ENCODE measurements around the gene OR6C3.
"Not testable (repeated sequence)": the region's sequence is repeated elsewhere in the genome, so short reads cannot be mapped to it uniquely, and the experiment has no call there.

The OR6C3 gene

GRCh38 chr12:55325801-55326200, 4.7 kb upstream of the OR6C3 start:
- not testable (repeated sequence) for DNase-seq; H3K79me2 ChIP-seq (ENCODE audit: control insufficient read depth, insufficient read depth, low read length); H2BK5ac ChIP-seq (ENCODE audit: low read length); H3K4me1 ChIP-seq (ENCODE audit: control insufficient read depth, low read depth, low read length); H3K4me3 ChIP-seq (ENCODE audit: low read length); H3K9ac ChIP-seq (ENCODE audit: low read length); H3K36me3 ChIP-seq (ENCODE audit: control insufficient read depth, insufficient read depth, low read length); H4K8ac ChIP-seq (ENCODE audit: low read depth, low read length); H3K56ac ChIP-seq (ENCODE audit: low read length); H4K5ac ChIP-seq (ENCODE audit: low read length); H3K4me2 ChIP-seq (ENCODE audit: low read length); H2BK120ac ChIP-seq (ENCODE audit: low read depth, low read length); H3K27me3 ChIP-seq (ENCODE audit: insufficient read depth, low read length, poor library complexity); H2AK5ac ChIP-seq (ENCODE audit: low read length); H2BK15ac ChIP-seq (replicated peaks; ENCODE audit: low read depth); H3K18ac ChIP-seq (ENCODE audit: low read length); H3K27ac ChIP-seq (ENCODE audit: low read depth, low read length); H3K79me1 ChIP-seq (ENCODE audit: low read length); H3K4ac ChIP-seq (ENCODE audit: low read depth, low read length); H3K23ac ChIP-seq (ENCODE audit: low read length)
- no CpG with 5 or more reads among the region's 6 CpGs for WGBS (ENCODE audit: extremely low coverage, insufficient coverage, low lambda C conversion rate)

GRCh38 chr12:55336002-55336401, 5.5 kb downstream of the OR6C3 start:
- Histone ChIP-seq H3K4me1 (ENCODE audit: control insufficient read depth, low read depth, low read length) (no peaks in the 10 kb centered on the region), H4K8ac (ENCODE audit: low read depth, low read length) (no peak overlapping the region), H3K56ac (ENCODE audit: low read length) (no peak overlapping the region), H3K4me3 (ENCODE audit: low read length) (no peak overlapping the region), H2BK15ac (replicated peaks; ENCODE audit: low read depth) (no peak overlapping the region), H2BK120ac (ENCODE audit: low read depth, low read length) (no peak overlapping the region), H3K27me3 (ENCODE audit: insufficient read depth, low read length, poor library complexity) (no peaks in the 10 kb centered on the region), H2BK5ac (ENCODE audit: low read length) (no peak overlapping the region), H3K27ac (ENCODE audit: low read depth, low read length) (no peak overlapping the region), H4K5ac (ENCODE audit: low read length) (no peak overlapping the region), H3K9ac (ENCODE audit: low read length) (no peak overlapping the region), H2AK5ac (ENCODE audit: low read length) (no peak overlapping the region), H3K4me2 (ENCODE audit: low read length) (no peak overlapping the region), H3K4ac (ENCODE audit: low read depth, low read length) (no peak overlapping the region), H3K79me1 (ENCODE audit: low read length) (no peaks in the 10 kb centered on the region), H3K18ac (ENCODE audit: low read length) (no peak overlapping the region), H3K79me2 (ENCODE audit: control insufficient read depth, insufficient read depth, low read length) (no peaks in the 10 kb centered on the region), H3K36me3 (ENCODE audit: control insufficient read depth, insufficient read depth, low read length) (no peaks in the 10 kb centered on the region), H3K23ac (ENCODE audit: low read length) (no peak overlapping the region)
- whole genome bisulfite sequencing (ENCODE audit: extremely low coverage, insufficient coverage, low lambda C conversion rate): no CpG with 5 or more reads among the region's 10 CpGs
- DNase-seq: no peak

GRCh38 chr12:55355338-55355737, 24.8 kb downstream of the OR6C3 start:
- H4K8ac ChIP-seq (ENCODE audit: low read depth, low read length); H3K9ac ChIP-seq (ENCODE audit: low read length); H3K27ac ChIP-seq (ENCODE audit: low read depth, low read length); H3K4me1 ChIP-seq (ENCODE audit: control insufficient read depth, low read depth, low read length); H3K18ac ChIP-seq (ENCODE audit: low read length); H3K4me3 ChIP-seq (ENCODE audit: low read length); H4K5ac ChIP-seq (ENCODE audit: low read length); H2BK15ac ChIP-seq (replicated peaks; ENCODE audit: low read depth); H3K79me1 ChIP-seq (ENCODE audit: low read length); H3K4ac ChIP-seq (ENCODE audit: low read depth, low read length); H3K36me3 ChIP-seq (ENCODE audit: control insufficient read depth, insufficient read depth, low read length); H2BK5ac ChIP-seq (ENCODE audit: low read length); H3K4me2 ChIP-seq (ENCODE audit: low read length); H3K27me3 ChIP-seq (ENCODE audit: insufficient read depth, low read length, poor library complexity); H3K56ac ChIP-seq (ENCODE audit: low read length); H3K23ac ChIP-seq (ENCODE audit: low read length); H2AK5ac ChIP-seq (ENCODE audit: low read length); H3K79me2 ChIP-seq (ENCODE audit: control insufficient read depth, insufficient read depth, low read length); H2BK120ac ChIP-seq (ENCODE audit: low read depth, low read length): not testable (repeated sequence)
- peak; percentile 2 for DNase-seq
- no CpG with 5 or more reads among the region's 4 CpGs for WGBS (ENCODE audit: extremely low coverage, insufficient coverage, low lambda C conversion rate)

- H2BK120ac ChIP-seq (ENCODE audit: low read depth, low read length): no peak within 1 kb of the TSS
- H3K27ac ChIP-seq (ENCODE audit: low read depth, low read length): no peak within 1 kb of the TSS
- no peak within 1 kb of the TSS for H3K4ac ChIP-seq (ENCODE audit: low read depth, low read length)
- H3K36me3 ChIP-seq (ENCODE audit: control insufficient read depth, insufficient read depth, low read length): no peaks in the 10 kb centered on the region
- H3K4me2 ChIP-seq (ENCODE audit: low read length): no peak within 1 kb of the TSS
- DNase-seq: no peak
- no peaks in the 10 kb centered on the region for H3K27me3 ChIP-seq (ENCODE audit: insufficient read depth, low read length, poor library complexity)
- no peak within 1 kb of the TSS for H3K18ac ChIP-seq (ENCODE audit: low read length)
- no peak within 1 kb of the TSS for H3K56ac ChIP-seq (ENCODE audit: low read length)
- H4K5ac ChIP-seq (ENCODE audit: low read length): no peak within 1 kb of the TSS
- no peaks in the 10 kb centered on the region for H3K79me1 ChIP-seq (ENCODE audit: low read length)
- no peak within 1 kb of the TSS for H3K4me3 ChIP-seq (ENCODE audit: low read length)
- H2BK5ac ChIP-seq (ENCODE audit: low read length): no peak within 1 kb of the TSS
- no peak within 1 kb of the TSS for H4K8ac ChIP-seq (ENCODE audit: low read depth, low read length)
- WGBS (ENCODE audit: extremely low coverage, insufficient coverage, low lambda C conversion rate): 100% methylated on average over 2 of the region's 4 CpGs
- H2BK15ac ChIP-seq (replicated peaks; ENCODE audit: low read depth): no peak within 1 kb of the TSS
- H3K9ac ChIP-seq (ENCODE audit: low read length): no peak within 1 kb of the TSS
- no peaks in the 10 kb centered on the region for H3K79me2 ChIP-seq (ENCODE audit: control insufficient read depth, insufficient read depth, low read length)
- no peaks in the 10 kb centered on the region for H3K4me1 ChIP-seq (ENCODE audit: control insufficient read depth, low read depth, low read length)
- H2AK5ac ChIP-seq (ENCODE audit: low read length): no peak within 1 kb of the TSS
- H3K23ac ChIP-seq (ENCODE audit: low read length): no peak within 1 kb of the TSS
These were observed 32.1 kb downstream of the OR6C3 start, which contains the start of gene OR6C75 for GRCh38 chr12:55362675-55363074. Gene OR6C75, plus strand, starts transcription at chr12:55362975. Its CDS starts 2,136 bp downstream, at chr12:55365111.

- Histone ChIP-seq H3K27me3 (ENCODE audit: insufficient read depth, low read length, poor library complexity) (no peaks in the 10 kb centered on the region), H3K79me2 (ENCODE audit: control insufficient read depth, insufficient read depth, low read length) (no peaks in the 10 kb centered on the region)
- WGBS (ENCODE audit: extremely low coverage, insufficient coverage, low lambda C conversion rate): no CpG with 5 or more reads among the region's 3 CpGs
These were observed 34.5 kb downstream of the OR6C3 start for GRCh38 chr12:55365086-55365485.

GRCh38 chr12:55372521-55372920, 42.0 kb downstream of the OR6C3 start:
- H2BK120ac ChIP-seq (ENCODE audit: low read depth, low read length): no peak overlapping the region
- H3K79me1 ChIP-seq (ENCODE audit: low read length): no peaks in the 10 kb centered on the region
- H3K4me2 ChIP-seq (ENCODE audit: low read length): no peak overlapping the region
- no peaks in the 10 kb centered on the region for H3K27me3 ChIP-seq (ENCODE audit: insufficient read depth, low read length, poor library complexity)
- H2AK5ac ChIP-seq (ENCODE audit: low read length): no peak overlapping the region
- no peak overlapping the region for H3K56ac ChIP-seq (ENCODE audit: low read length)
- H3K4me1 ChIP-seq (ENCODE audit: control insufficient read depth, low read depth, low read length): no peaks in the 10 kb centered on the region
- H3K79me2 ChIP-seq (ENCODE audit: control insufficient read depth, insufficient read depth, low read length): no peaks in the 10 kb centered on the region
- DNase-seq: no peak
- no peak overlapping the region for H3K4me3 ChIP-seq (ENCODE audit: low read length)
- H2BK5ac ChIP-seq (ENCODE audit: low read length): no peak overlapping the region
- H3K36me3 ChIP-seq (ENCODE audit: control insufficient read depth, insufficient read depth, low read length): no peaks in the 10 kb centered on the region
- H3K18ac ChIP-seq (ENCODE audit: low read length): no peak overlapping the region
- H2BK15ac ChIP-seq (replicated peaks; ENCODE audit: low read depth): no peak overlapping the region
- no peak overlapping the region for H3K4ac ChIP-seq (ENCODE audit: low read depth, low read length)
- H4K5ac ChIP-seq (ENCODE audit: low read length): no peak overlapping the region
- H3K27ac ChIP-seq (ENCODE audit: low read depth, low read length): no peak overlapping the region
- H3K23ac ChIP-seq (ENCODE audit: low read length): no peak overlapping the region
- WGBS (ENCODE audit: extremely low coverage, insufficient coverage, low lambda C conversion rate): no CpG with 5 or more reads among the region's 4 CpGs
- H3K9ac ChIP-seq (ENCODE audit: low read length): no peak overlapping the region
- H4K8ac ChIP-seq (ENCODE audit: low read depth, low read length): no peak overlapping the region

More at GRCh38 chr12:55365086-55365485, 34.5 kb downstream of the OR6C3 start:
- no peak overlapping the region for H3K4me3 ChIP-seq (ENCODE audit: low read length)
- no peaks in the 10 kb centered on the region for H3K4me1 ChIP-seq (ENCODE audit: control insufficient read depth, low read depth, low read length)
- H2AK5ac ChIP-seq (ENCODE audit: low read length): no peak overlapping the region
- H3K27ac ChIP-seq (ENCODE audit: low read depth, low read length): no peak overlapping the region
- no peaks in the 10 kb centered on the region for H3K79me1 ChIP-seq (ENCODE audit: low read length)
- no peak overlapping the region for H3K23ac ChIP-seq (ENCODE audit: low read length)
- no peak overlapping the region for H3K56ac ChIP-seq (ENCODE audit: low read length)
- DNase-seq: no peak
- H3K9ac ChIP-seq (ENCODE audit: low read length): no peak overlapping the region
- H2BK120ac ChIP-seq (ENCODE audit: low read depth, low read length): no peak overlapping the region
- H3K36me3 ChIP-seq (ENCODE audit: control insufficient read depth, insufficient read depth, low read length): no peaks in the 10 kb centered on the region
- H4K5ac ChIP-seq (ENCODE audit: low read length): no peak overlapping the region
- H3K18ac ChIP-seq (ENCODE audit: low read length): no peak overlapping the region
- no peak overlapping the region for H4K8ac ChIP-seq (ENCODE audit: low read depth, low read length)
- H2BK5ac ChIP-seq (ENCODE audit: low read length): no peak overlapping the region
- H2BK15ac ChIP-seq (replicated peaks; ENCODE audit: low read depth): no peak overlapping the region
- H3K4ac ChIP-seq (ENCODE audit: low read depth, low read length): no peak overlapping the region
- H3K4me2 ChIP-seq (ENCODE audit: low read length): no peak overlapping the region

All from mesendoderm (in vitro differentiated cells).